ENCODE data around the gene NEGR1. TPM values are rescaled to one million over a fixed set of nuclear protein-coding genes. Genes with fewer than 3 reads are reported as not detected.

Gene NEGR1
- total and polyA plus RNA-seq, 2 experiments from 2014 or later = 0.57 to 0.94 TPM

- TF ChIP-seq ZNF462 (CRISPR knock-in tag; IDR thresholded peaks at IDR 0.05) (no peak), POLR2AphosphoS5 (IDR thresholded peaks at IDR 0.05; ENCODE audit: low read depth) (no peak), ZNF331 (CRISPR knock-in tag; IDR thresholded peaks at IDR 0.05; ENCODE audit: low read depth) (no peak), EZH2 (IDR thresholded peaks at IDR 0.05; ENCODE audit: low read depth, unreplicated experiment) (no peak), ZNF114 (CRISPR knock-in tag; IDR thresholded peaks at IDR 0.05) (no peak), NANOG (IDR thresholded peaks at IDR 0.05; ENCODE audit: borderline replicate concordance) (no peak)
Measured at GRCh38 chr1:72063364-72064044, 218.8 kb downstream of the NEGR1 start (continued).

- no peaks in the 10 kb centered on the region for H3K79me2 ChIP-seq (replicated peaks; ENCODE audit: insufficient read depth)
- no peak overlapping the region for H3K4me3 ChIP-seq
- no peaks in the 10 kb centered on the region for H3K9me2 ChIP-seq (ENCODE audit: insufficient read depth)
- Mint-ChIP-seq H3K27ac (no peak overlapping the region), H3K9me3 (no peaks in the 10 kb centered on the region), H3K27me3 (ENCODE audit: insufficient read depth, low read depth, poor library complexity) (no peaks in the 10 kb centered on the region), H3K36me3 (ENCODE audit: low read depth) (no peaks in the 10 kb centered on the region), H3K4me3 (no peak overlapping the region), H3K4me1 (peaks cover 11% of the 10 kb centered on the region)
- no peak for ATAC-seq
- H4K20me1 ChIP-seq (replicated peaks; ENCODE audit: insufficient read depth) = no peaks in the 10 kb centered on the region
- H3K4me2 ChIP-seq = no peak overlapping the region
- H3F3A ChIP-seq (replicated peaks; ENCODE audit: low read depth) = no peaks in the 10 kb centered on the region
- H2AFZ ChIP-seq = no peak overlapping the region
- no peaks in the 10 kb centered on the region for H3K4me1 ChIP-seq (ENCODE audit: insufficient read depth)
- no peaks in the 10 kb centered on the region for H3K27me3 ChIP-seq (ENCODE audit: insufficient read depth)
- no peak for DNase-seq (ENCODE audit: low spot score)
- H3K36me3 ChIP-seq (ENCODE audit: insufficient read depth) = no peaks in the 10 kb centered on the region
- H3K27ac ChIP-seq (ENCODE audit: low read depth) = no peak overlapping the region
- TF ChIP-seq POLR2AphosphoS5 (IDR thresholded peaks at IDR 0.05; ENCODE audit: low read depth) = no peak
- no peak for TF ChIP-seq ZNF462 (CRISPR knock-in tag; IDR thresholded peaks at IDR 0.05)
- TF ChIP-seq ZNF331 (CRISPR knock-in tag; IDR thresholded peaks at IDR 0.05; ENCODE audit: low read depth) = no peak
- TF ChIP-seq NANOG (IDR thresholded peaks at IDR 0.05; ENCODE audit: borderline replicate concordance) = no peak
- TF ChIP-seq CREB1 (CRISPR knock-in tag; IDR thresholded peaks at IDR 0.05; ENCODE audit: low read depth) = no peak
Measured at GRCh38 chr1:72062584-72062983, 219.8 kb downstream of the NEGR1 start.

Data from GM23338 (cell line).